Stomach (tissue), 9 donors: Measurements from ENCODE around the gene THEMIS. TPM values are rescaled to one million over a fixed set of nuclear protein-coding genes. Genes with fewer than 3 reads are reported as not detected.

Source experiments
- DNase-seq, 2 donors: peaks; one replicate each; pipeline versions ENCODE4 v3.0.0 to v3.0.0-alpha.2; 2013 to 2019
- H3K27ac ChIP-seq, 5 donors: fragments of 200-600 bp in 4 of 5; sonication (generic) in 4 of 5; one replicate each; pipeline ENCODE4 v1.5.1; 2013 to 2019; ENCODE audit warnings: mild to moderate bottlenecking in 1 of 5, moderate library complexity in 1 of 5
- H3K27me3 ChIP-seq, 3 donors: fragments of 200-600 bp; sonication (generic); one replicate each; pipeline ENCODE4 v1.5.1; 2017 to 2019; ENCODE audit warnings: mixed run types in 1 of 3
- H3K36me3 ChIP-seq, 4 donors: fragments of 200-600 bp; sonication (generic); 1 replicate in 3 of 4; 2 replicates in 1 of 4; pipeline ENCODE4 v1.5.1; 2016 to 2019
- H3K4me1 ChIP-seq, 4 donors: fragments of 200-600 bp; sonication (generic); one replicate each; pipeline ENCODE4 v1.5.1; 2016 to 2019
- H3K4me3 ChIP-seq, 4 donors: fragments of 200-600 bp; sonication (generic) in 3 of 4; one replicate each; pipeline ENCODE4 v1.5.1; 2016 to 2019; ENCODE audit warnings: mild to moderate bottlenecking in 1 of 4
- H3K9me3 ChIP-seq, 4 donors: fragments of 200-600 bp; sonication (generic); one replicate each; pipeline ENCODE4 v1.5.1; 2016 to 2019
- EP300 ChIP-seq: sonication (generic); formaldehyde crosslinking; IDR thresholded peaks from one replicate; pipeline ENCODE4 v1.6.1; 2017; ENCODE audit warnings: antibody characterized with exemption
- POLR2A ChIP-seq, 4 donors: fragments of 450-650 bp; IDR thresholded peaks; one replicate each; pipeline ENCODE4 v1.6.1; 2016; ENCODE audit warnings: antibody characterized with exemption in 4 of 4, control low read depth in 2 of 4, mild to moderate bottlenecking in 1 of 4, moderate library complexity in 1 of 4
- POLR2AphosphoS5 ChIP-seq, 3 donors: sonication (generic); formaldehyde crosslinking; IDR thresholded peaks; one replicate each; pipeline ENCODE4 v1.6.1; 2016; ENCODE audit warnings: antibody characterized with exemption in 3 of 3
- WGBS, 5 donors: extraction: QIAGEN DNeasy Blood & Tissue Kit in 3 of 5; methylation state at CpG; one replicate each; pipeline versions ENCODE4 v1.1.5 to v1.1.7; 2013 to 2018; 5-methylcytosine and 5-hydroxymethylcytosine counted together
- intact Hi-C: fragments of 100-400 bp; cut with DNase I; formaldehyde crosslinking; loops from one replicate; pipeline ENCODE4 v1.15.1; 2023; ENCODE audit warnings: low total_unique reads
- polyA plus RNA-seq, 3 donors: library from polyadenylated mRNA; stranded (reverse); fragments of 200-250 nt; gene quantifications; one replicate each; pipeline ENCODE4 v1.2.3, GENCODE V29; 2013
- total RNA-seq, 5 donors: library from RNA; depleted of rRNA; stranded (reverse); fragments of >200 nt; gene quantifications; one replicate each; pipeline versions ENCODE4 v1.1.0 to v1.2.3, GENCODE V29; 2014 to 2016
- TF ChIP-seq, protein P1 (sequence below), 7 experiments: fragments of 450-650 bp in 4 of 7; fragments of 200-600 bp in 3 of 7; sonication (generic) in 3 of 7; IDR thresholded peaks; one replicate each; pipeline ENCODE4 v1.5.1; 2016 to 2019; ENCODE audit warnings: antibody characterized with exemption in 7 of 7, control low read depth in 2 of 7, mild to moderate bottlenecking in 1 of 7
- donor health status: healthy with polysubstance abuse.
- donor health status: Bipolar disorder and iron deficiency.
- donor health status: healthy.

The THEMIS gene
- total and polyA plus RNA-seq, 8 donors: 0.08 to 18.3 (median 0.89) TPM; not detected in 1

DNA sequence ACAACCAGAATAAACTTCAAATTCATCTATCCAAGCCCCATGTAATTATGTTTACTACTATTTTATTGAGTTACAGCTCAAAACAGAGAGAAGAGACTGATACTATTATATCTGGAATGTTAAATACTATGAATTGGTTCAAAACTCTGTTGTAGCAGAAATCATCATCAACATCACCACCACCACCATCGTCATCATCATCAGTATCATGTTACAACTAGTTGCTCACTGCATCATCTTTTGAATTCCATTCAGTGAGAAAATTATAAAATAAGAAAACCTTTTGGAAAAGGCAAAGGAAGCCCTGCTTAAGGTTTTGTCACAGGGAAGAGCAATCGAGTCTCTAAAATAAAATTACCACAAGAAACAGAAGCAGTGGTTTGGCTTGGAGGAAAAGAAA lies 36.2 kb upstream of the THEMIS start:
- Histone ChIP-seq H3K4me1 (peaks cover 0 to 12% (median 5%) of the 10 kb centered on the region in 4 donors), H3K4me3 (no peak overlapping the region), H3K27ac (no peak overlapping the region), H3K27me3 (no peaks in the 10 kb centered on the region), H3K36me3 (no peaks in the 10 kb centered on the region), H3K9me3 (peaks cover 0 to 12% (median 9%) of the 10 kb centered on the region in 4 donors)
- intact Hi-C loops: no loop called here
- 83 to 91% (median 89%) methylated on average over 2 of the region's 2 CpGs for WGBS, 5 donors
- TF ChIP-seq POLR2AphosphoS5 (IDR thresholded peaks at IDR 0.05): no peak
- TF ChIP-seq EP300: no peak
- TF ChIP-seq POLR2A (IDR thresholded peaks at IDR 0.05): no peak
- TF ChIP-seq, protein P1, sequence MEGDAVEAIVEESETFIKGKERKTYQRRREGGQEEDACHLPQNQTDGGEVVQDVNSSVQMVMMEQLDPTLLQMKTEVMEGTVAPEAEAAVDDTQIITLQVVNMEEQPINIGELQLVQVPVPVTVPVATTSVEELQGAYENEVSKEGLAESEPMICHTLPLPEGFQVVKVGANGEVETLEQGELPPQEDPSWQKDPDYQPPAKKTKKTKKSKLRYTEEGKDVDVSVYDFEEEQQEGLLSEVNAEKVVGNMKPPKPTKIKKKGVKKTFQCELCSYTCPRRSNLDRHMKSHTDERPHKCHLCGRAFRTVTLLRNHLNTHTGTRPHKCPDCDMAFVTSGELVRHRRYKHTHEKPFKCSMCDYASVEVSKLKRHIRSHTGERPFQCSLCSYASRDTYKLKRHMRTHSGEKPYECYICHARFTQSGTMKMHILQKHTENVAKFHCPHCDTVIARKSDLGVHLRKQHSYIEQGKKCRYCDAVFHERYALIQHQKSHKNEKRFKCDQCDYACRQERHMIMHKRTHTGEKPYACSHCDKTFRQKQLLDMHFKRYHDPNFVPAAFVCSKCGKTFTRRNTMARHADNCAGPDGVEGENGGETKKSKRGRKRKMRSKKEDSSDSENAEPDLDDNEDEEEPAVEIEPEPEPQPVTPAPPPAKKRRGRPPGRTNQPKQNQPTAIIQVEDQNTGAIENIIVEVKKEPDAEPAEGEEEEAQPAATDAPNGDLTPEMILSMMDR (IDR thresholded peaks at IDR 0.05): no peak
- DNase-seq: no peak

DNA sequence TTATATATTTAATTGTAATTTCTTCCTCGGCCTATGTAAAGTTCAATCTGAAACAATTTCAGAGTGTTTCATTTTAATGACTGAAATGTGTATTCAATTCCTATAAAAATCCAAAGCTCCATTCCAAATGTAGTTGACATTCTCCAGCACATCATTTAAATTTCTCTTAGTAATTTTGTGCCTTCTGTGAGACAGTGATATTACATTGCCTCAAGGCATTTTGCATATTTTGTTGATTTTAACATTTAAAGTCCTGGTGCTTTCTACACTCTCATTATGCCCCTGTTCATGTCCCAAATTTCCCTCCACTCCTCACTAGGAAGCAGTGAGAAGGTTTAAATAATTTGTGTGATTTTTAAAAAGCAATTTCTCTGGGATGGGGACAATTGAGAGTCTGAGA lies 34.1 kb upstream of the THEMIS start:
- intact Hi-C loops: no loop called here
- Histone ChIP-seq H3K27me3 (no peaks in the 10 kb centered on the region), H3K4me3 (no peak overlapping the region)

DNA sequence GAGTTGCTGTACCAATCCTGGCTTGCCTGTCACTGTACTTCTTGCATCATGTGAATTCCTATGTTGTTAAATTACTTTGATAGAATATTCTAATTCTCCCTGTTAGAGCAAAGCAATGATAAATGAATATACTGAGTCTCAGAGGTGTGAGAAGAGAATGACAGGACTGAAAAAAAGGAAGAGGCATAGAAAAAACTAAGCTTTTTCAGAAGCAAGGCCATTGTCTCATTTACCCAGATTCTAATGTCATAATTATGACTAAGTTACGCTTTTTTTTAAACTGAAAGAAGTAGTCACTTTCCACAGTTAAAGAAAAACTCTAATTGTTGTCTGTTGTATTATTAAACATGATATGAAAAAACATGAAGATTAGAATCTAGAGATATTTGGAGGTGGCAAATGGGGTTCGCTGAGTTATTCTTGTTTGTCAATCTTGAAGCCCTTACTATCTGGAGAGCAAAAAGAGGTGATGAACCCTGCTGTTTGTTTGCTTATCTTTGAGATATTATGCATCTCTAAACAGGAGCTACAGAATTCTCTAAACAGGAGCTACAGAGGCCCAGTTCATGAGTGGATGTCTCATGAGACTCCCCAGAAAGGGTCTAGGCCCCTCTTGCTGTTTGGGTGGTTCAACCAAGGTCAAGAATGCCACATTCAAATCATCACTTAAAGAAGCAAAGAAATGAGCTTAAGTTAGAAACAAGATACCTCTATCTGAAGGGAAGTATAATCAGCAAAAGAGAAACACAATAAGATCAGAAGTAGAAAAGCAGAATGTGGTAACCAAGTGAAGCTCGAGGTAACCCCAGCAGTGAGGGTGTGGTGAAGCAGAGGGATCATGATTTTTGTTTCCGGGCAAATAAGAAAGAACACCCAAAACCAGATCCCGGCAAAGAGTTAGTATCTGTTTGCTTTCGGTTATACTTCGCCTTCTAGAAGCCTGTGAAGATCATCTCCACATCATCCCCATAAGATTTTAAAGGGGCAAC lies 33.3 kb upstream of the THEMIS start:
- H3K4me1 ChIP-seq: peaks cover 0 to 2% (median under 1%) of the 10 kb centered on the region in 4 donors
- no peak overlapping the region for H3K27ac ChIP-seq
- H3K9me3 ChIP-seq: peaks cover 0 to 12% (median 9%) of the 10 kb centered on the region in 4 donors
- intact Hi-C loops: no loop called here
- no peaks in the 10 kb centered on the region for H3K36me3 ChIP-seq
- no peak for TF ChIP-seq POLR2AphosphoS5 (IDR thresholded peaks at IDR 0.05)
- TF ChIP-seq POLR2A (IDR thresholded peaks at IDR 0.05): no peak
- TF ChIP-seq, protein P1 (IDR thresholded peaks at IDR 0.05): no peak
- TF ChIP-seq EP300: no peak
- no peak overlapping the region for H3K4me3 ChIP-seq
- H3K27me3 ChIP-seq: no peaks in the 10 kb centered on the region
- DNase-seq: peak in 1 of 2 donors; percentile 6
- 81 to 88% (median 85%) methylated on average over 7 of the region's 7 CpGs for WGBS, 5 donors

More for the DNA sequence above, 34.1 kb upstream of the THEMIS start:
- H3K4me1 ChIP-seq: peaks cover 0 to 10% (median 5%) of the 10 kb centered on the region in 4 donors
- H3K9me3 ChIP-seq: peaks cover 0 to 12% (median 9%) of the 10 kb centered on the region in 4 donors
- H3K27ac ChIP-seq: no peak overlapping the region
- no peak for DNase-seq
- H3K36me3 ChIP-seq: no peaks in the 10 kb centered on the region
- TF ChIP-seq, protein P1 (IDR thresholded peaks at IDR 0.05): no peak
- TF ChIP-seq POLR2AphosphoS5 (IDR thresholded peaks at IDR 0.05) (no peak), POLR2A (IDR thresholded peaks at IDR 0.05) (no peak), EP300 (no peak)
- 73 to 98% (median 93%) methylated on average over 1 of the region's 1 CpG for WGBS, 5 donors

DNA sequence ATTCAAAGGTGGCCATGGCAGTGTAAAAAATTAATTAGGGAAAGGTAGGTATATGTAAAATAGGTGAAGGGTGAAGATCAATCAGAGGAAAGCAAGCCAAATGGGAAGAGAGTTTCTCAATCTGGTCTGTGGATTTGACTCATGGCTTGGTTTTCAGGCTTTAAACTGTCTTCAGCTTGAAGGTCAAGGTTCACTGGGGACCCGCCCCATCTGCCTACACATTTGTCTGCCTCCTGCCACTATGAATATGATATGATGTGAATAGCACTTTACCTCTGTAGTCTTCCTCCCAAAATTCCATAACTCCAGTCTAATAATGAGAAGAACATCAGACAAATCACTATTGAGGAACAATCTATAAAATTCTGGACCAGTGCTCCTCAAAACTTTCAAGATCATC lies 32.3 kb upstream of the THEMIS start:
- H3K4me3 ChIP-seq: no peak overlapping the region
- H3K4me1 ChIP-seq: no peaks in the 10 kb centered on the region
- WGBS, 5 donors: 85 to 93% (median 91%) methylated on average over 1 of the region's 1 CpG
- TF ChIP-seq EP300 (no peak), POLR2A (IDR thresholded peaks at IDR 0.05) (no peak), POLR2AphosphoS5 (IDR thresholded peaks at IDR 0.05) (no peak)
- TF ChIP-seq, protein P1 (IDR thresholded peaks at IDR 0.05): no peak
- DNase-seq: no peak
- intact Hi-C loops: no loop called here
- peaks cover 0 to 12% (median 9%) of the 10 kb centered on the region in 4 donors for H3K9me3 ChIP-seq
- H3K27me3 ChIP-seq: no peaks in the 10 kb centered on the region
- no peaks in the 10 kb centered on the region for H3K36me3 ChIP-seq
- H3K27ac ChIP-seq: no peak overlapping the region
